Activated T-helper 1 cell treated with anti-CD3 and anti-CD28 coated beads, Interleukin-12 subunit alpha, Interleukin-12 subunit beta, Interleukin-2, Interleukin-4 antibody, amounts not matched to agents 30 ng/mL and 10 ng/mL and 1 ng/mL, durations not matched to agents 14 hours and 24 hours and 36 hours (primary cell): Measurements from ENCODE around the gene SS18L1. TPM values are rescaled to one million over a fixed set of nuclear protein-coding genes. Genes with fewer than 3 reads are reported as not detected.

ENCODE experiments used
- DNase-seq: peaks from one replicate; pipeline ENCODE4 v3.0.0; 2021; ENCODE audit warnings: low spot score
- H3K27ac Mint-ChIP-seq: one replicate; pipeline ENCODE4 v1.8.0; 2021; ENCODE audit warnings: mild to moderate bottlenecking, mixed read lengths
- H3K27me3 Mint-ChIP-seq: one replicate; pipeline ENCODE4 v1.8.0; 2022; ENCODE audit warnings: mild to moderate bottlenecking, moderate library complexity, mixed read lengths; ENCODE audit not compliant: insufficient read depth
- H3K36me3 Mint-ChIP-seq: one replicate; pipeline ENCODE4 v1.8.0; 2021; ENCODE audit warnings: low read depth, mixed read lengths
- H3K4me1 Mint-ChIP-seq: one replicate; pipeline ENCODE4 v1.8.0; 2021; ENCODE audit warnings: low read depth, mixed read lengths
- H3K4me3 Mint-ChIP-seq: one replicate; pipeline ENCODE4 v1.8.0; 2021; ENCODE audit warnings: mild to moderate bottlenecking, moderate library complexity, mixed read lengths
- H3K9me3 Mint-ChIP-seq: one replicate; pipeline ENCODE4 v1.8.0; 2021; ENCODE audit warnings: mixed read lengths
- intact Hi-C: fragments of 100-400 bp; cut with micrococcal nuclease; formaldehyde crosslinking; loops from one replicate; pipeline ENCODE4 v1.15.1; 2024
- total RNA-seq: library from RNA; stranded (reverse); gene quantifications from 2 replicates; pipeline ENCODE4 v1.2.3, GENCODE V29; 2022

Gene SS18L1
- total RNA-seq, 1 donor from 2014 or later = 29.4 TPM

DNA sequence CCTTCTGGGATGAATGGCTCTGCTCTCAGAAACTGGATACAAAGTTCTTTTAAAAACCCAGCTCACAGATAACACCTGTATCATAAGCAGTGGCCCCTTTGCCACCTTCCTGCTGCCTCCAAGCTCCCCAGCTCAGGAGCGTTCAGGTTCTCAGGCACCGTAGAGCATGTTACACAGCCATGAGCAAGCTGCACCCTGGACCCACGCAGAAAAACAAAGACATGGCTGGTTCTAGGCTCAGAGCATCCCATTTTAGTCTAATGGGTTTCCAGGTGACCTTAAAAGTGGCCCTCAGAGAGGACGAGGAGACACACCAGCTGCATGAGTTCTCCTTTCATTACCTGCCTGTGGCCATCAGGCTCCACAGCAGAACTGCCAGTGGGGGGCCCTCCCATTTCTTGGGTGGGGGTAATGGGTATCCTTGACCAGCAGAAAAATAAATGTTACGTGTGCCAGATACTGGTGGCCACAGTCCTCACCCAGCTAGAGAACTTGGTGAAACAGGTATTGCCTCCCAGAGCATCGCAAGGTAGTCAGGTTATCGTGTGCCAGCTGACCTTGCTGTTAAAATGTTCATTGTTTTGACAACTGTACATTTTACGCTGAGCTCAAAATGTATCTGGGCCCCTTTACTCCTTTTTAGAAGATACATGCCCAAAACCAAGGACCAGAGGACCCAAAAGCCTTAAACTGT is 7.8 kb upstream of the SS18L1 start:
- H3K36me3 Mint-ChIP-seq = peaks cover 59% of the 10 kb centered on the region
- H3K27me3 Mint-ChIP-seq = no peaks in the 10 kb centered on the region
- no peak overlapping the region for H3K27ac Mint-ChIP-seq
- no peaks in the 10 kb centered on the region for H3K9me3 Mint-ChIP-seq
- H3K4me1 Mint-ChIP-seq = peaks cover 50% of the 10 kb centered on the region
- DNase-seq = no peak
- intact Hi-C loops = loop anchor here (1.0 to 5.0 kb wide), 2 partner anchors 108 to 124 kb away; no protein-coding TSS in a partner anchor
- no peak overlapping the region for H3K4me3 Mint-ChIP-seq

DNA sequence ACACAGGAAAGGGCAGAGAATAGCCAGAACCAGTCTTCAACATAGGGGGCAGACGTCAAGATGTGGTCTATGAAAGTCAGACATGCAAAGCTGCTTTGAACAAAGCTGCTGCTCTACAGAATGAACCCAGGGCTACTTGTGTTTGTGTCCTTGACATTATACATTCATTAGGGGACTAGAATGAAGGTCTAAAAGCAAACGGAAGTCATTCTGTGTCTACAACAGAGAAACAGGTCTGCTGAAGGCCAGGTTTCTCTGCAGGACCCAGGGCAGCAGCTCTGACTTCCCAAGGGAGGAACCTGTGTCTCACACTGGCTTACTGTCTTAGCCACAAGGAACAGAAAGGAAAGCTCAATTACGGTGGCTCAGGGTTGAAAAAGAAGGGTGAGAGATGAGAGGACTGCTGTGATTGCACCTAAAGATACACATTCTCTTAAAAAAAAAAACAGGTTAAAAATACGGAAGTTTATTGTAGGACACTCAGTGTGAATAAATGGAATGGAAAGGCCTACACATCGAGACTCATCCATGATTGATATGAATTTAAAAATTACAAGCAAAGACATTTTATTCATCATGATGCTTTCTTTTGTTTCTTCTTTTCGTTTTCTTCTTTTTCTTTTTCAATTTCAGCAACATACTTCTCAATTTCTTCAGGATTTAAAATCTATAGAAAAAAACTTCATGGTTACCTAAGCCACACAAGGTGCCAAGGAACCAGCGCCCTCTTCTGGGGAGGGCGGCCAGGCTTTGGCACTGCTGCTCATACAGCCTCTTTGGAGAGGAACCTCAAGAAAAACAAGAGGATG is 7.1 kb upstream of the SS18L1 start:
- Mint-ChIP-seq H3K27me3 (no peaks in the 10 kb centered on the region), H3K4me1 (peaks cover 50% of the 10 kb centered on the region), H3K36me3 (peaks cover 54% of the 10 kb centered on the region), H3K9me3 (no peaks in the 10 kb centered on the region), H3K4me3 (no peak overlapping the region), H3K27ac (no peak overlapping the region)
- peak; percentile 49 for DNase-seq
- intact Hi-C loops = loop anchor here (1.0 to 5.0 kb wide), 2 partner anchors 109 to 125 kb away; no protein-coding TSS in a partner anchor

DNA sequence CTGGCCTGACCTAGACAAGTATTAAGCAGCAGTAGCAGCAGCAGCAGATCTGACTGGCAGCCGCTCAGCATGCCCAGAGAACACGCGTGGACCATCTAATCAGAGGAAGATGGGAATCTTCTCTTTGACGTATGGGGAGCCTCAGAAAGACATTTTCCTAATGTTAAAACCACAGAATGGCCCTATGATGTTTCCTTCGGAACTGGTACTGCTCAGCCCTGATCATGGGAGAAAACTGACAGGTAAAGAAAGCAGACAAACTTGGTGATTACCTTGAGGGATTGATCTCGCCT is 6.5 kb upstream of the SS18L1 start:
- Mint-ChIP-seq H3K27ac (no peak overlapping the region), H3K9me3 (no peaks in the 10 kb centered on the region), H3K4me3 (no peak overlapping the region), H3K36me3 (peaks cover 58% of the 10 kb centered on the region), H3K27me3 (no peaks in the 10 kb centered on the region), H3K4me1 (peaks cover 51% of the 10 kb centered on the region)
- intact Hi-C loops = loop anchor here (5.0 kb wide), 1 partner anchor 110 kb away; no protein-coding TSS in a partner anchor
- no peak for DNase-seq

DNA sequence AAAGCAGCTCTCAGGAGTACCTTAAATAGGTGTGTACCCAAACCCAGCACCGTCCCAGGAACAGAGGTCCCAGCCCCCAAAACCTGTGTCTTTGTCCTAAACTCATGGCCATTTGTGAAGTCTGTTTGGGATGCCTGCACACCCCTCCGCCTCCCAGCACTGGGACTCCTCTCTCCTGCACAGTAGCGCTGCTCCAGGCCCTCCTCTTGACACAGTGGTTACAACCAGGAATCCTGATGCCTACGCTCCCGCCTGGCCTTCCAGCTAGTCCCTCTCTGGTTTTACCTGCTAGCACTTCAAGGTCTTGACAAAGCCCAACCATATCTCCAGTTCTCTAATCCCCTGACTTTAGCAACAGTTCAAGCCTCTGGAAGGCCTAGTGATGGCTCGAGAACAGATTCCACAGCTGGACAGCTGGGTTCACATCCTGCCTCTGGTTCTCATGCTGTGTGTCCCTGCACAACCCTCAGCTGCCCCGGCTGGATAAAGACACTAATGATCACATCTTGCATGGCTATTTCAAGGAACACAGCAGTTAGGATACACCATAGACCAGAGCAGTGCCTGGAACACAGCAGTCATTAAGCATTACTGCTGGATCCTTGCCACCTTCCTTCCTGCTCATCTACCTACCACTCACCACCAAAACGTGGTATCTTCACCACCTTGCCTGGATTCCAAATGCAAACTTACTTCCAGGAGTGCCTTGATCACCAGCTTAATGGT is 5.9 kb upstream of the SS18L1 start:
- Mint-ChIP-seq H3K4me3 (no peak overlapping the region), H3K36me3 (peaks cover 56% of the 10 kb centered on the region), H3K27me3 (no peaks in the 10 kb centered on the region), H3K4me1 (peaks cover 48% of the 10 kb centered on the region), H3K9me3 (no peaks in the 10 kb centered on the region), H3K27ac (peak overlapping the region; percentile 41)
- intact Hi-C loops = loop anchor here (5.0 kb wide), 1 partner anchor 110 kb away; no protein-coding TSS in a partner anchor
- no peak for DNase-seq

DNA sequence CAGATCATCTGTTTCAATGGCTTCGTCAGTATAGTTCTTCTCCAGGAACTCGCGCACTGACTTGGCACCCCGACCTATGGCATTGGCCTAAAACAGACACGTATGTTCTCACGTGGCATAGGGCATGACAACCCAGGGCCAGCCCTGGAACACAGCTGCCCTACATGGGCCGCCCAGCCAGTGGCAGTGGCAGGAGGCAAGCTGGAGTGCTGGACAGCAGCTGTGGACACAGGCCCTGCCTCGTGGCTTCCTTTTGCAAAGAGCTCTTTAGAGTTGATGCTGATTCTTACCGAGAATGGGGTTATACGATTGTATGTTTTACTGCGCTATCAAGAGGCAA is 5.4 kb upstream of the SS18L1 start:
- H3K36me3 Mint-ChIP-seq = peaks cover 56% of the 10 kb centered on the region
- no peak overlapping the region for H3K4me3 Mint-ChIP-seq
- DNase-seq = no peak
- no peaks in the 10 kb centered on the region for H3K9me3 Mint-ChIP-seq
- intact Hi-C loops = loop anchor here (5.0 kb wide), 1 partner anchor 111 kb away; no protein-coding TSS in a partner anchor
- H3K27ac Mint-ChIP-seq = peak overlapping the region; percentile 41
- H3K27me3 Mint-ChIP-seq = no peaks in the 10 kb centered on the region
- peaks cover 46% of the 10 kb centered on the region for H3K4me1 Mint-ChIP-seq

DNA sequence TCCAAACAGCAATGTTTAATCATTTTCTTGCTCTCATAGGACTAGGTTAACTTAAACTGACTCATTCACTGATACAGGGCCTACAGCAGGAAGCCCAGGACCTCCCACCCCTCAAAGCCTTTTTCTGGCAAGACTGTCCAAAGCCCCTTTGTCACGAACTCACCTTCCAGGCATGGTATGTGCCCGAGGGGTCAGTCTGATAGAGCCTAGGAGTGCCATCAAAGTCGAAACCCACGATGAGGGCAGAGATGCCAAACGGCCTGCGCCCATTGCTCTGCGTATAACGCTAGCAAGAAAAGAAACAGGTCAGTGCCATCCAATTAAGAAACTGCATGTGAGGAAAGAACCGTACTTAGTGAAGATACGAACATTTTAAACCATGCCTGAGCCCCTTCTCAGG is 4.7 kb upstream of the SS18L1 start:
- Mint-ChIP-seq H3K4me3 (no peak overlapping the region), H3K4me1 (peaks cover 42% of the 10 kb centered on the region), H3K27me3 (no peaks in the 10 kb centered on the region), H3K36me3 (peaks cover 54% of the 10 kb centered on the region), H3K27ac (peak overlapping the region; percentile 55), H3K9me3 (no peaks in the 10 kb centered on the region)
- no peak for DNase-seq
- intact Hi-C loops = loop anchor here (5.0 kb wide), 1 partner anchor 112 kb away; no protein-coding TSS in a partner anchor

DNA sequence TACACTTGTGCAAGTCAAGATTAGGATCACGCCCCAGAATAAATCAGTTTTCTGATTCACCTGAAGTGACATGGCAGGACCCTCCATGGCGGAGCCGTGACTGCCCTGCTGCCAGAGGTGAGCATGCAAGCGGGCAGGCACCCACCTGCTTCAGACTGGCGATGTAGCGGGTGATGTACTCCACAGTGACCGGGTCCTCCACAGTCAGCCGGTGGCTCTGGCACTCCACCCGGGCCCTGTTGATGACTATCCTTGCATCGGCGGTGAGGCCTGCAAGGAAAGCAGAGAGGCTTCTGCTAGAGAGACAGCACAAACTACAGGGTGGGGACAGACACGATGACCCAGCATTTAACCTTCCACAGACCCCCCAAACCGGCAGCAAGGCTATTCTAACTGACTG is 3.9 kb upstream of the SS18L1 start:
- no peak overlapping the region for H3K27ac Mint-ChIP-seq
- no peaks in the 10 kb centered on the region for H3K27me3 Mint-ChIP-seq
- peak overlapping the region; percentile 5 for H3K4me3 Mint-ChIP-seq
- H3K36me3 Mint-ChIP-seq = peaks cover 52% of the 10 kb centered on the region
- no peak for DNase-seq
- H3K4me1 Mint-ChIP-seq = peaks cover 41% of the 10 kb centered on the region
- intact Hi-C loops = loop anchor here (5.0 kb wide), 3 partner anchors 98 to 248 kb away; partner anchors contain the start of genes OSBPL2 and RPS21
- H3K9me3 Mint-ChIP-seq = no peaks in the 10 kb centered on the region

DNA sequence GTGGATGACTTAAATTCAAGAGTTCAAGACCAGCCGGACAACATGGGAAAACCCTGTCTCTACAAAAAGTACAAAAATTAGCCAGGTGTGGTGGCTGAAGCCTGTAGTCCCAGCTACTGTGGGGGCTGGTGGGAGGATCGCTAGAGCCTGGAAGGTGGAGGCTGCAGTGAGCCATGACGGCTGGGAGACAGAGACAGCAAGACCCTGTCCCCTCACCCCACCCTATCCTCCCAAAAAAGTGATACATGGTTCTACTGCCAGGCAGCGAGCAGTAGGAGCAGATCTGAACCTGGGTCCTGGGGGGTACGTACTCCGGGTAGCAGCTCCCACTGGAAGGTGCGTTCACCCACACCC is 2.5 kb upstream of the SS18L1 start:
- intact Hi-C loops = loop anchor here (5.0 kb wide), 2 partner anchors 96 to 246 kb away; partner anchors contain the start of genes OSBPL2 and RPS21
- no peak for DNase-seq
- Mint-ChIP-seq H3K27ac (peak overlapping the region; percentile 58), H3K4me1 (peaks cover 52% of the 10 kb centered on the region), H3K4me3 (peak overlapping the region; percentile 90), H3K27me3 (no peaks in the 10 kb centered on the region), H3K36me3 (peaks cover 50% of the 10 kb centered on the region), H3K9me3 (no peaks in the 10 kb centered on the region)

DNA sequence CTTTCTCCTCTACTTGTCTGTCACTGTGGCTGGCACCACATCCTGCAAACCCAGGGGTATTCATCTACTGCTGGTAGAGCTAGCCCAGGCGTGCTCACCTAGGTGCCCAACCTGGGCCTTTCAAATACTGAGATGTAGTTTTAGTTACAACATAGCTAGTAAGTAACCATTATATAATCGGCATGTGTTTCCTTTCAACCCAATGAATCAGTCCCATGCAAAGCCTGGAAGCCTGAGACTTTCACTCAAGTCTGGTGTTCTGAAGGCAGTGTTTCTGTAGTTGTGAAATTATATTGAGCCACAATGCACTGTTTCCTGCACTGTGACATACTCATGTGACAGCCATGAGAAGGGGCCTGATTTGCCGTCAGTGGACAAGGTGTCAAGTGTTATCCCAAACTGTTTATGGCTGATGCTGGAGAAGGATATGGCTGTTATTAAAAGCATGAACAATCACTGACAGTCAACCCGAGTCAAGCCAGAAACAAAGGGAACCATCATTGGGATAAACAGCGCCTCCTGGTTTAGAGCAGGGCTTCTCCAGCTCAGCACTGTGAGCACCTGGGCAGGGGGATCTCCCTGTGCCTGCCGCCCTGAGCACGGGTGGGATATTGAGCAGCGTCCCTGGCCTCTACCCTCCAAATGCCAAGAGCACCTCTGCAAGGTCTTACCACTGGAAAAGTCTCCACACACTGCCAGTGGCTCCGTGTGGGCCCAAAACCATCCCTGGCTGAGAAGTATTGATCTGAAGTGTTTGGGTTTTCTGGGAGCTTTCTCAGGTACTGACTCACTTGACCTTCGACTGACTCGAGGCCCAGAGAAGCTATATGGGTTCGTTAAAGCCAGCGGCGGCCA is 1.9 kb upstream of the SS18L1 start:
- Mint-ChIP-seq H3K27ac (peak overlapping the region; percentile 91), H3K4me3 (peak overlapping the region; percentile 90), H3K9me3 (no peaks in the 10 kb centered on the region), H3K4me1 (peaks cover 52% of the 10 kb centered on the region), H3K36me3 (peaks cover 45% of the 10 kb centered on the region), H3K27me3 (no peaks in the 10 kb centered on the region)
- intact Hi-C loops = loop anchor here (1.0 to 5.0 kb wide), 5 partner anchors 15 to 246 kb away; partner anchors contain the start of genes ADRM1, OSBPL2 and RPS21
- no peak for DNase-seq

DNA sequence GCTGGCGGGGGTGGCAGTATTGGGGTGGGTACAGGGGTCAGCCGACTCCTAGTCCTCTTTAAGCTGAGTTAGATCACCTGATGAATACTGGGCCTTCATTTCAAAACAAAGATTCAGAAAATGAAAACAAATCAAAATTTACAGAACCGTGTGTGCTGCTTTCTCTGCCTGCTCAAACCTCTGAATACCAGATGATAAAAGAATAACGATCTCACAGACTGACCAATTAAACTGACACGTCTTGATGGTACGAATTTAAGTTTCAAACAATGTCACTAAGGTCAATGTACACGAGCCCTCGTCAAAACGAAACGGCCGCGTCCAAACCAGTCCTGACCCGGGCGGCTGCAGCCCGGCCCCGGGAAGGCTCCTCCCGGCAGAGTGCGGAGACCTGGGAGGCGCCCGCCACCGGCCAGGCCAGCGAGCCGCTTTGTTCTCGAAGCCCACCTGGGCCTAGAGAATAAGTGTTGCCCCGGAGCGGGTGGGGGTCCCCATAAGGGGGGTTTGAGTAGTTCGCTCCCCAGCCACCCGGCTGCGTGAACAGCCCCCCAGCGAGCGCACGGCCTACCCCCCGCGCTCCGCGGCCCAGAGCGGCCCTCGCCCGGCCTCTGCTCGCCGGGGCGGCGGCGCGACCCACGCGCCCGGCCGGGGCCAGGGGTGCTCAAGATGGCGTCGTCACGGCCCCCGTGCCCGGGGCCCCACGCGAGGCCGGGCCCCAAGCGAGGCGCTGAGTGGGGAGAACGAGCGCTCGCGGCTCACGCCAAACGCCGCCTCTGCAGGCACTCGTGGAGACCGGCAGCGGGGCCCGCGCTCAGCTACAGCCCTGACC is 1.1 kb upstream of the SS18L1 start:
- no peak for DNase-seq
- intact Hi-C loops = loop anchor here (1.0 to 5.0 kb wide), 6 partner anchors 14 to 245 kb away; partner anchors contain the start of genes ADRM1, LSM14B, OSBPL2 and RPS21
- H3K9me3 Mint-ChIP-seq = no peaks in the 10 kb centered on the region
- H3K27me3 Mint-ChIP-seq = no peaks in the 10 kb centered on the region
- peak overlapping the region; percentile 91 for H3K27ac Mint-ChIP-seq
- H3K36me3 Mint-ChIP-seq = peaks cover 39% of the 10 kb centered on the region
- H3K4me3 Mint-ChIP-seq = peak overlapping the region; percentile 90
- peaks cover 47% of the 10 kb centered on the region for H3K4me1 Mint-ChIP-seq
